HG03442 (cell line): ENCODE data around the gene RRP1B.
"Not testable (repeated sequence)": the region's sequence is repeated elsewhere in the genome, so short reads cannot be mapped to it uniquely, and the experiment has no call there.

Experiments used
- ATAC-seq: cut with Tn5 transposase; IDR thresholded peaks from one replicate; pipeline ENCODE4 v1.9.1; 2021; ENCODE audit warnings: mild to moderate bottlenecking, moderate library complexity; ENCODE audit not compliant: unreplicated experiment

Gene RRP1B

GRCh38 chr21:43667191-43667904, 8.0 kb downstream of the RRP1B start:
- no peak for ATAC-seq

GRCh38 chr21:43669828-43670605, 10.7 kb downstream of the RRP1B start:
- no peak for ATAC-seq

GRCh38 chr21:43675871-43676270, 16.5 kb downstream of the RRP1B start:
- no peak for ATAC-seq

GRCh38 chr21:43676391-43676790, 17.0 kb downstream of the RRP1B start:
- ATAC-seq: no peak

- no peak for ATAC-seq
Observed at GRCh38 chr21:43679951-43680350, 20.6 kb downstream of the RRP1B start.

- ATAC-seq: not testable (repeated sequence)
Observed at GRCh38 chr21:43680421-43680820, 21.1 kb downstream of the RRP1B start.

- no peak for ATAC-seq
Observed at GRCh38 chr21:43681650-43682049, 22.3 kb downstream of the RRP1B start.

- ATAC-seq: no peak
Observed at GRCh38 chr21:43684424-43684823, 25.1 kb downstream of the RRP1B start.

- ATAC-seq: no peak
Observed at GRCh38 chr21:43686811-43687565, 27.6 kb downstream of the RRP1B start.

- ATAC-seq: no peak
Observed at GRCh38 chr21:43687566-43688399, 28.4 kb downstream of the RRP1B start.

GRCh38 chr21:43688906-43689305, 29.5 kb downstream of the RRP1B start:
- ATAC-seq: no peak

GRCh38 chr21:43689556-43690337, 30.4 kb downstream of the RRP1B start:
- ATAC-seq: no peak

- ATAC-seq: no peak
Observed at GRCh38 chr21:43690346-43690745, 31.0 kb downstream of the RRP1B start.

GRCh38 chr21:43691086-43691795, 31.9 kb downstream of the RRP1B start:
- ATAC-seq: no peak

- no peak for ATAC-seq
Observed at GRCh38 chr21:43691801-43692200, 32.4 kb downstream of the RRP1B start.

- ATAC-seq: no peak
Observed at GRCh38 chr21:43692949-43693348, 33.6 kb downstream of the RRP1B start.

GRCh38 chr21:43693981-43694380, 34.6 kb downstream of the RRP1B start:
- no peak for ATAC-seq

GRCh38 chr21:43694437-43695079, 35.2 kb downstream of the RRP1B start:
- no peak for ATAC-seq

- ATAC-seq: no peak
Observed at GRCh38 chr21:43696214-43696613, 36.9 kb downstream of the RRP1B start.
